Kidney epithelial cell (primary cell): Measurements from ENCODE around the gene HK1. TPM values are rescaled to one million over a fixed set of nuclear protein-coding genes. Genes with fewer than 3 reads are reported as not detected.

Experiments
- DNase-seq: peaks from one replicate; pipeline ENCODE4 v3.0.0-alpha.2; 2010; ENCODE audit warnings: low read depth
- H3K27me3 ChIP-seq: 2 replicates; pipeline ENCODE4 v1.6.0; 2011; ENCODE audit warnings: low read length; ENCODE audit not compliant: control insufficient read depth, insufficient read depth
- H3K36me3 ChIP-seq: 2 replicates; pipeline ENCODE4 v1.5.1; 2011; ENCODE audit warnings: low read length; ENCODE audit not compliant: control insufficient read depth, insufficient read depth
- H3K4me3 ChIP-seq: 2 replicates; pipeline ENCODE4 v1.5.1; 2011; ENCODE audit warnings: low read depth, mild to moderate bottlenecking, control low read depth, low read length
- total RNA-seq: library from RNA; depleted of rRNA; stranded (reverse); fragments of >200 nt; gene quantifications from 2 replicates; pipeline ENCODE4 v1.2.3, GENCODE V29; 2015
- TF ChIP-seq, protein P1 (sequence below): IDR thresholded peaks from 2 replicates; pipeline ENCODE4 v1.5.1; 2011; ENCODE audit warnings: mild to moderate bottlenecking, moderate library complexity, low read length, control low read depth, inconsistent platforms; ENCODE audit not compliant: insufficient read depth, poor library complexity, severe bottlenecking

HK1 gene
- total RNA-seq, 1 donor from 2014 or later, result 81.7 TPM

DNA sequence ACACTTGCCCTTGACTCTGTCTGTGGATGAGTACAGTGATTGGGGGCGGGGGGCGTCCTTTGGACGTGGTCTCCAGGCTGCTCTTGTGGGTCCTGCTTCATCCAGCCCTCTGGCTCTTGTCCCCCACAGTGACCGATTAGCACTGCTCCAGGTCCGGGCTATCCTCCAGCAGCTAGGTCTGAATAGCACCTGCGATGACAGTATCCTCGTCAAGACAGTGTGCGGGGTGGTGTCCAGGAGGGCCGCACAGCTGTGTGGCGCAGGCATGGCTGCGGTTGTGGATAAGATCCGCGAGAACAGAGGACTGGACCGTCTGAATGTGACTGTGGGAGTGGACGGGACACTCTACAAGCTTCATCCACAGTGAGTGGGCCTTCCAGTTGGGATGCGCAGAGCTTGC is 120.2 kb downstream of the HK1 start:
- H3K4me3 ChIP-seq, result no peak overlapping the region
- no peak for DNase-seq
- H3K27me3 ChIP-seq, result no peaks in the 10 kb centered on the region
- TF ChIP-seq, protein P1, sequence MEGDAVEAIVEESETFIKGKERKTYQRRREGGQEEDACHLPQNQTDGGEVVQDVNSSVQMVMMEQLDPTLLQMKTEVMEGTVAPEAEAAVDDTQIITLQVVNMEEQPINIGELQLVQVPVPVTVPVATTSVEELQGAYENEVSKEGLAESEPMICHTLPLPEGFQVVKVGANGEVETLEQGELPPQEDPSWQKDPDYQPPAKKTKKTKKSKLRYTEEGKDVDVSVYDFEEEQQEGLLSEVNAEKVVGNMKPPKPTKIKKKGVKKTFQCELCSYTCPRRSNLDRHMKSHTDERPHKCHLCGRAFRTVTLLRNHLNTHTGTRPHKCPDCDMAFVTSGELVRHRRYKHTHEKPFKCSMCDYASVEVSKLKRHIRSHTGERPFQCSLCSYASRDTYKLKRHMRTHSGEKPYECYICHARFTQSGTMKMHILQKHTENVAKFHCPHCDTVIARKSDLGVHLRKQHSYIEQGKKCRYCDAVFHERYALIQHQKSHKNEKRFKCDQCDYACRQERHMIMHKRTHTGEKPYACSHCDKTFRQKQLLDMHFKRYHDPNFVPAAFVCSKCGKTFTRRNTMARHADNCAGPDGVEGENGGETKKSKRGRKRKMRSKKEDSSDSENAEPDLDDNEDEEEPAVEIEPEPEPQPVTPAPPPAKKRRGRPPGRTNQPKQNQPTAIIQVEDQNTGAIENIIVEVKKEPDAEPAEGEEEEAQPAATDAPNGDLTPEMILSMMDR, result no peak
- no peaks in the 10 kb centered on the region for H3K36me3 ChIP-seq

GRCh38 chr10:69400936-69401335 is 122.6 kb downstream of the HK1 start:
- H3K36me3 ChIP-seq, result no peaks in the 10 kb centered on the region
- TF ChIP-seq, protein P1, result no peak

GRCh38 chr10:69401416-69401815 is 123.1 kb downstream of the HK1 start:
- Histone ChIP-seq H3K27me3 (no peaks in the 10 kb centered on the region), H3K36me3 (no peaks in the 10 kb centered on the region), H3K4me3 (no peak overlapping the region)
- TF ChIP-seq, protein P1, result no peak
- DNase-seq, result no peak

More at GRCh38 chr10:69400936-69401335, 122.6 kb downstream of the HK1 start:
- no peak overlapping the region for H3K4me3 ChIP-seq
- H3K27me3 ChIP-seq, result no peaks in the 10 kb centered on the region
- DNase-seq, result no peak

DNA sequence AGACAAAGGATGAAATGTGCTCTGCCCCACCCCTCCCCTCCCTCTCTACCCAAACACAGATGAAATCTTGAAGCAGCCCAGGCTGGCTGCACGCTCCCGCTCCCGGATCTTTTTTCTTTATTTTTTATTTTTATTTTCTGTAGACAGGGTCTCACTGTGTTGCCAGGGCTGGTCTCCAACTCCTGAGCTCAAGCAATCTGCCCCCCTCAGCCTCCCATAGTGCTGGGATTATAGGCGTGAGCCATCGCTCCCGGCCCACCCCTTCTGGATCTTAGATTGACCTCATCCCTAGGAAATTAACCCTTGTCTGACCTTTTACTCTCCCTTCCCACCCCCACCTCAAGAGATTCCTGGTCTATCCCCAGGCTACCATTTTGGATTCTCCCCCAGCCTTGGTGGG is 124.1 kb downstream of the HK1 start:
- H3K4me3 ChIP-seq, result no peak overlapping the region
- no peaks in the 10 kb centered on the region for H3K36me3 ChIP-seq
- DNase-seq, result no peak
- no peaks in the 10 kb centered on the region for H3K27me3 ChIP-seq
- TF ChIP-seq, protein P1, result no peak

GRCh38 chr10:69403066-69403465 is 124.8 kb downstream of the HK1 start:
- Histone ChIP-seq H3K4me3 (no peak overlapping the region), H3K36me3 (no peaks in the 10 kb centered on the region), H3K27me3 (no peaks in the 10 kb centered on the region)
- no peak for DNase-seq
- TF ChIP-seq, protein P1, result no peak

GRCh38 chr10:69403519-69403918 is 125.2 kb downstream of the HK1 start:
- H3K36me3 ChIP-seq, result no peaks in the 10 kb centered on the region
- TF ChIP-seq, protein P1, result no peak
- no peak overlapping the region for H3K4me3 ChIP-seq
- no peaks in the 10 kb centered on the region for H3K27me3 ChIP-seq
- no peak for DNase-seq
